Neural crest cell (in vitro differentiated cells): ENCODE results near the gene SLC1A6. TPM values are rescaled to one million over a fixed set of nuclear protein-coding genes. Genes with fewer than 3 reads are reported as not detected.

Source experiments
- DNase-seq: peaks from one replicate; pipeline ENCODE4 v3.0.0; 2021; ENCODE audit warnings: low read depth, mixed read lengths, low spot score
- H3K27ac Mint-ChIP-seq: one replicate; pipeline ENCODE4 v1.8.0; 2021; ENCODE audit warnings: mild to moderate bottlenecking, mixed read lengths; ENCODE audit not compliant: unreplicated experiment
- H3K27me3 Mint-ChIP-seq: 2 replicates; pipeline ENCODE4 v1.8.0; 2021; ENCODE audit warnings: low read depth, mild to moderate bottlenecking, mixed read lengths
- H3K36me3 Mint-ChIP-seq: 2 replicates; pipeline ENCODE4 v1.8.0; 2021; ENCODE audit warnings: low read depth, mild to moderate bottlenecking, mixed read lengths
- H3K4me1 Mint-ChIP-seq: 2 replicates; pipeline ENCODE4 v1.8.0; 2021; ENCODE audit warnings: mixed read lengths
- H3K4me3 Mint-ChIP-seq: one replicate; pipeline ENCODE4 v1.8.0; 2021; ENCODE audit warnings: mild to moderate bottlenecking, mixed read lengths
- H3K9me3 Mint-ChIP-seq: 2 replicates; pipeline ENCODE4 v1.8.0; 2021; ENCODE audit warnings: mixed read lengths
- CTCF ChIP-seq: fragments of 200-600 bp; sonication (generic); conservative IDR thresholded peaks from 2 replicates; pipeline ENCODE4 v1.5.0; 2021; ENCODE audit warnings: antibody characterized with exemption, mild to moderate bottlenecking
- total RNA-seq: library from RNA; stranded (reverse); gene quantifications from 2 replicates; pipeline ENCODE4 v1.2.1, GENCODE V29; 2021

Gene SLC1A6
- total RNA-seq, 1 donor from 2014 or later: 8.2 TPM

DNA sequence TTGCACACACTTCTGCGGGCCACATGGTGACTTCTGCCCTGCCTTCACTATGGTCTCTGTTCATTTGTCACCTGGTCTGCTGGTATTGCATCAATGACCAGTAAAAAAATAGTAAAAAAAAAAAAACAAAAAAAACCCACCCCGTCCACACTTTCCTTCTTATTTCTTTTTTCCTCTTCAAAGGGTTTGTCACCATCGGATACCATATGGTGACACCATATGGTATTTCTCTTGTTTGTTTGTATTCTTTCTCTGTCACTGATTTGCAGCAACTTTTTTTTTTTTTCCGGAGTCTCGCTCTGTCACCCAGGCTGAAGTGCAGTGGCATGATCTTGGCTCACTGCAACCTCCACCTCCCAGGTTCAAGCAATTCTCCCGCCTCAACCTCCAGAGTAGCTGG is 64.5 kb downstream of the SLC1A6 start:
- no peak for TF ChIP-seq CTCF
- no peaks in the 10 kb centered on the region for H3K36me3 Mint-ChIP-seq
- H3K27ac Mint-ChIP-seq: no peak overlapping the region
- no peaks in the 10 kb centered on the region for H3K4me1 Mint-ChIP-seq
- H3K4me3 Mint-ChIP-seq: no peak overlapping the region
- peaks cover 79% of the 10 kb centered on the region for H3K27me3 Mint-ChIP-seq
- no peak for DNase-seq
- H3K9me3 Mint-ChIP-seq: peaks cover 3% of the 10 kb centered on the region

DNA sequence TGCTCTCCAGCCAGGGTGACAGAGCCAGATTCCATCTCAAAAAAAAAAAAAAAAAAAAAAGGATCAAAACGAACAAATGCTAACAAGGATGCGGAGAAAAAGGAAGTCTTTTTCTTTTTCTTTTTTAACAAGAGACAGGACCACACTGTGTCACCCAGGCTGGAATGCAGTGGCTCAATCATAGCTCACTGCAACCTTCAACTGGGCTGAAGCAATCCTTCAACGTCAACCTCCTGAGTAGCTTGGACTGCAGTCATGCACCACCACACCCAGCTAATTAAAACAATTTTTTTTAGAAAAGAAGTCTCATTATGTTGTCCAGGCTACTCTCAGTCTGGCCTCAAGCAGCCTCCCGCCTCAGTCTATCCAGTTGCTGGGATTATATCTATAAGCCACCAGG is 73.0 kb downstream of the SLC1A6 start:
- no peak overlapping the region for H3K4me3 Mint-ChIP-seq
- no peaks in the 10 kb centered on the region for H3K4me1 Mint-ChIP-seq
- H3K9me3 Mint-ChIP-seq: no peaks in the 10 kb centered on the region
- peaks cover 66% of the 10 kb centered on the region for H3K27me3 Mint-ChIP-seq
- TF ChIP-seq CTCF: no peak
- H3K27ac Mint-ChIP-seq: no peak overlapping the region
- no peaks in the 10 kb centered on the region for H3K36me3 Mint-ChIP-seq
- DNase-seq: no peak

- H3K36me3 Mint-ChIP-seq: no peaks in the 10 kb centered on the region
- no peak overlapping the region for H3K27ac Mint-ChIP-seq
- H3K27me3 Mint-ChIP-seq: peaks cover 75% of the 10 kb centered on the region
- no peaks in the 10 kb centered on the region for H3K4me1 Mint-ChIP-seq
- TF ChIP-seq CTCF: no peak
- no peak overlapping the region for H3K4me3 Mint-ChIP-seq
- H3K9me3 Mint-ChIP-seq: no peaks in the 10 kb centered on the region
- DNase-seq: no peak
These were observed 77.9 kb downstream of the SLC1A6 start for GRCh38 chr19:14901675-14902260.

Other genes with a start within 250 kb of the SLC1A6 start
- not detected in 2 replicates for gene ADGRE2, start 201.3 kb downstream of the SLC1A6 start, total RNA-seq
- gene OR7A5, start 144.7 kb downstream of the SLC1A6 start, total RNA-seq: not detected in 2 replicates
- not detected in 2 replicates for gene OR7C1, start 144.7 kb downstream of the SLC1A6 start, total RNA-seq
- gene OR7A10, start 130.9 kb downstream of the SLC1A6 start, total RNA-seq: not detected in 2 replicates
- not detected in 2 replicates for gene OR7A17, start 93.7 kb downstream of the SLC1A6 start, total RNA-seq
- gene OR7C2, start 38.4 kb downstream of the SLC1A6 start, total RNA-seq: not detected in 2 replicates
- gene CASP14, start 69.6 kb upstream of the SLC1A6 start, total RNA-seq: not detected in 2 replicates
- gene OR1I1, start 102.3 kb upstream of the SLC1A6 start, total RNA-seq: not detected in 2 replicates
- gene SYDE1, start 127.5 kb upstream of the SLC1A6 start, total RNA-seq: 23.8 and 24.7 TPM in 2 replicates
- 125 and 127 TPM in 2 replicates for gene NOTCH3, start 221.1 kb upstream of the SLC1A6 start, total RNA-seq